H7 (cell line): ENCODE results near the gene TOLLIP. TPM values are rescaled to one million over a fixed set of nuclear protein-coding genes. Genes with fewer than 3 reads are reported as not detected.
"Not testable (repeated sequence)": the region's sequence is repeated elsewhere in the genome, so short reads cannot be mapped to it uniquely, and the experiment has no call there.

ENCODE experiments used
- DNase-seq: peaks from one replicate; pipeline ENCODE4 v3.0.0; 2012
- H3K27me3 ChIP-seq: 2 replicates; pipeline ENCODE4 v1.6.0; 2011; ENCODE audit warnings: mild to moderate bottlenecking, low read length; ENCODE audit not compliant: control insufficient read depth, insufficient read depth
- H3K36me3 ChIP-seq: replicated peaks from 2 replicates; pipeline ENCODE4 v1.5.1; 2011; ENCODE audit warnings: low read length; ENCODE audit not compliant: control insufficient read depth, insufficient read depth
- H3K4me3 ChIP-seq: 2 replicates; pipeline ENCODE4 v1.5.1; 2011; ENCODE audit warnings: low read depth, mild to moderate bottlenecking, control low read depth, low read length, moderate library complexity; ENCODE audit not compliant: insufficient read depth
- total RNA-seq: library from RNA; depleted of rRNA; stranded (reverse); fragments of >200 nt; shearing (Covaris generic); gene quantifications from 2 replicates; pipeline ENCODE4 v1.2.3, GENCODE V29; 2014

Gene TOLLIP
- total RNA-seq, 1 experiment from 2014 or later: 11.2 TPM

- not testable (repeated sequence) for H3K27me3 ChIP-seq, DNase-seq, H3K4me3 ChIP-seq
These were observed 66.7 kb downstream of the TOLLIP start for GRCh38 chr11:1242751-1243150.

DNA sequence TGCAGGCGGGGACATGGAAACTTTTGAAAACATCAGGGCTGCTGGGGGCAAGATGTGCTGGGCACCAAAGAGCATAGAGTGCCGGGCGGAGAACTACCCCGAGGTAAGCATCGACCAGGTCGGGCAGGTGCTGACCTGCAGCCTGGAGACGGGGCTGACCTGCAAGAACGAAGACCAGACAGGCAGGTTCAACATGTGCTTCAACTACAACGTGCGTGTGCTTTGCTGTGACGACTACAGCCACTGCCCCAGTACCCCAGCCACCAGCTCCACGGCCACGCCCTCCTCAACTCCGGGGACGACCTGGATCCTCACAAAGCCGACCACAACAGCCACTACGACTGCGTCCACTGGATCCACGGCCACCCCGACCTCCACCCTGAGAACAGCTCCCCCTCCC, 67.1 kb downstream of the TOLLIP start:
- no peaks in the 10 kb centered on the region for H3K27me3 ChIP-seq
- no peak for DNase-seq
- no peaks in the 10 kb centered on the region for H3K36me3 ChIP-seq
- H3K4me3 ChIP-seq: no peak overlapping the region

More at GRCh38 chr11:1242751-1243150, 66.7 kb downstream of the TOLLIP start:
- not testable (repeated sequence) for H3K36me3 ChIP-seq

DNA sequence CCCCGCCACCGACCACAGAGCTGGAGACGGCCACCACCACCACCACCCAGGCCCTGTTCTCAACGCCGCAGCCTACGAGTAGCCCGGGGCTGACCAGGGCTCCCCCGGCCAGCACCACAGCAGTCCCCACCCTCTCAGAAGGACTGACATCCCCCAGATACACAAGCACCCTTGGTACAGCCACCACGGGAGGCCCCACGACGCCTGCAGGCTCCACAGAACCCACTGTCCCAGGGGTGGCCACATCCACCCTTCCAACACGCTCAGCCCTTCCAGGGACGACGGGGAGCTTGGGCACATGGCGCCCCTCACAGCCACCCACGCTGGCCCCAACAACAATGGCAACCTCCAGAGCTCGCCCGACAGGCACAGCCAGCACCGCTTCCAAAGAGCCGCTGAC, 67.7 kb downstream of the TOLLIP start:
- no peak overlapping the region for H3K4me3 ChIP-seq
- no peaks in the 10 kb centered on the region for H3K27me3 ChIP-seq
- no peak for DNase-seq
- H3K36me3 ChIP-seq: no peaks in the 10 kb centered on the region

DNA sequence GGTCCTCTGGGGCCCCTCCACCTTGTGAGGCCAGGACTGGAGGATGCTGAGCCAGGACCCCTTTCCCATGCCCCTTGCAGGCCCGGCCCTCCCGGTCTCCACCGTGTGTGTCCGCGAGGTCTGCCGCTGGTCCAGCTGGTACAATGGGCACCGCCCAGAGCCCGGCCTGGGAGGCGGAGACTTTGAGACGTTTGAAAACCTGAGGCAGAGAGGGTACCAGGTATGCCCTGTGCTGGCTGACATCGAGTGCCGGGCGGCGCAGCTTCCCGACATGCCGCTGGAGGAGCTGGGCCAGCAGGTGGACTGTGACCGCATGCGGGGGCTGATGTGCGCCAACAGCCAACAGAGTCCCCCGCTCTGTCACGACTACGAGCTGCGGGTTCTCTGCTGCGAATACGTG, 68.7 kb downstream of the TOLLIP start:
- H3K36me3 ChIP-seq: no peaks in the 10 kb centered on the region
- no peak overlapping the region for H3K4me3 ChIP-seq
- no peaks in the 10 kb centered on the region for H3K27me3 ChIP-seq
- DNase-seq: no peak

DNA sequence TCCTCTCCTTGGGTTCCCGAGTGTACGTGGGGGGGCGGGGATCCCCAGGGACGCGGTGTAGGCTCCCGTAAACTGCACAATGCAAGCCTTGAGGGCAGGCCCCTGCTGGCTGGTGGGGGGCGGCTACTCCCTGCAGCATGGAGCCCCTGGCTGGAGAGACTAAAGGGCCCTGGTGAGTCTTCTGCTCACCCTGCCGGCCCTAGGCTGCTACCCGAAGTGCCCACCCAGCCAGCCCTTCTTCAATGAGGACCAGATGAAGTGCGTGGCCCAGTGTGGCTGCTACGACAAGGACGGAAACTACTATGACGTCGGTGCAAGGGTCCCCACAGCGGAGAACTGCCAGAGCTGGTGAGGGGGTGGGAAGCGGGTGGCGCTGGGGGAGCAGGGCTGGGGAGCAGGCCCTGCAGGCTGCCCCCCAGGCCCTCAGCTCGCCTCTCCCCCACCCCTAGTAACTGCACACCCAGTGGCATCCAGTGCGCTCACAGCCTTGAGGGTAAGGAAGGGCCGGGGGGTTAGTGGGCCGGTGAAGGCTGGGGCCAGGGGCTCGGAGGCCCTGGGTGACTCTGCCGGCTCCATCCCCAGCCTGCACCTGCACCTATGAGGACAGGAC, 69.7 kb downstream of the TOLLIP start:
- Histone ChIP-seq H3K27me3 (no peaks in the 10 kb centered on the region), H3K36me3 (no peaks in the 10 kb centered on the region), H3K4me3 (no peak overlapping the region)
- no peak for DNase-seq

- DNase-seq: peak; percentile 97
These were observed 70.5 kb downstream of the TOLLIP start for GRCh38 chr11:1238767-1239595.

GRCh38 chr11:1237851-1238250, 71.6 kb downstream of the TOLLIP start:
- peak; percentile 62 for DNase-seq
- Histone ChIP-seq H3K36me3 (no peaks in the 10 kb centered on the region), H3K4me3 (no peak overlapping the region), H3K27me3 (no peaks in the 10 kb centered on the region)

More at GRCh38 chr11:1238767-1239595, 70.5 kb downstream of the TOLLIP start:
- Histone ChIP-seq H3K4me3 (no peak overlapping the region), H3K36me3 (no peaks in the 10 kb centered on the region), H3K27me3 (no peaks in the 10 kb centered on the region)

GRCh38 chr11:1237128-1237580, 72.3 kb downstream of the TOLLIP start:
- DNase-seq: peak; percentile 64
- Histone ChIP-seq H3K4me3 (no peak overlapping the region), H3K27me3 (no peaks in the 10 kb centered on the region), H3K36me3 (no peaks in the 10 kb centered on the region)

GRCh38 chr11:1236316-1237127, 72.9 kb downstream of the TOLLIP start:
- DNase-seq: peak; percentile 68
- H3K27me3 ChIP-seq: no peaks in the 10 kb centered on the region
- no peak overlapping the region for H3K4me3 ChIP-seq
- H3K36me3 ChIP-seq: no peaks in the 10 kb centered on the region

- DNase-seq: no peak
- Histone ChIP-seq H3K36me3 (no peaks in the 10 kb centered on the region), H3K27me3 (no peaks in the 10 kb centered on the region), H3K4me3 (no peak overlapping the region)
These were observed 73.5 kb downstream of the TOLLIP start for GRCh38 chr11:1235901-1236315.

GRCh38 chr11:1235306-1235900, 74.0 kb downstream of the TOLLIP start:
- Histone ChIP-seq H3K27me3 (no peaks in the 10 kb centered on the region), H3K4me3 (no peak overlapping the region), H3K36me3 (no peaks in the 10 kb centered on the region)
- DNase-seq: peak; percentile 70

DNA sequence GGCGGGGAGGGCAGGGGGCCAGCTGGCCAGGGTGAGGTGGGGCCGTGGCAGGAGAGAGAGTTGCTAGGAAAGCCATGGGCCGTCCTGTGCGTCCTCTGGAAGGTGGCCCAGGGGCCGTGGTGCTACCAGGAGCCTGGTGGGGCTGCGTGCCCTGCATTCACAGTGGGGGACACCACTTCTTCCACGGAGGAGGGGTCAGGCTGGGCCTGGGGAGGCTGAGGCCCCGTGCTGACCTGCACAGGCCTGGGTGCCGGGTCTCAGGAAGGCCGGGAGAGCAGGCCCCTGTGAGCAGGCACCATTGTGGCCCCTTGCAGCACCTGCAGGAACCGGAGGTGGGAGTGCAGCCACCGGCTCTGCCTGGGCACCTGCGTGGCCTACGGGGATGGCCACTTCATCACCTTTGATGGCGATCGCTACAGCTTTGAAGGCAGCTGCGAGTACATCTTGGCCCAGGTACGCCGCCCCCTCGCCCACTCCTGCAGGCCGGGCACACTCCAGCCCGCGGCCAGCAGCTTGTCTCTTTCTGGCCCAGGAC, 74.6 kb downstream of the TOLLIP start:
- Histone ChIP-seq H3K4me3 (no peak overlapping the region), H3K36me3 (no peaks in the 10 kb centered on the region), H3K27me3 (no peaks in the 10 kb centered on the region)
- peak; percentile 72 for DNase-seq

- no peaks in the 10 kb centered on the region for H3K36me3 ChIP-seq
- DNase-seq: peak; percentile 73
These were observed 75.2 kb downstream of the TOLLIP start for GRCh38 chr11:1234054-1234720.

More at GRCh38 chr11:1234054-1234720, 75.2 kb downstream of the TOLLIP start:
- H3K4me3 ChIP-seq: no peak overlapping the region
- H3K27me3 ChIP-seq: no peaks in the 10 kb centered on the region
